ENCODE data around the gene WDR6.

The WDR6 gene

DNA sequence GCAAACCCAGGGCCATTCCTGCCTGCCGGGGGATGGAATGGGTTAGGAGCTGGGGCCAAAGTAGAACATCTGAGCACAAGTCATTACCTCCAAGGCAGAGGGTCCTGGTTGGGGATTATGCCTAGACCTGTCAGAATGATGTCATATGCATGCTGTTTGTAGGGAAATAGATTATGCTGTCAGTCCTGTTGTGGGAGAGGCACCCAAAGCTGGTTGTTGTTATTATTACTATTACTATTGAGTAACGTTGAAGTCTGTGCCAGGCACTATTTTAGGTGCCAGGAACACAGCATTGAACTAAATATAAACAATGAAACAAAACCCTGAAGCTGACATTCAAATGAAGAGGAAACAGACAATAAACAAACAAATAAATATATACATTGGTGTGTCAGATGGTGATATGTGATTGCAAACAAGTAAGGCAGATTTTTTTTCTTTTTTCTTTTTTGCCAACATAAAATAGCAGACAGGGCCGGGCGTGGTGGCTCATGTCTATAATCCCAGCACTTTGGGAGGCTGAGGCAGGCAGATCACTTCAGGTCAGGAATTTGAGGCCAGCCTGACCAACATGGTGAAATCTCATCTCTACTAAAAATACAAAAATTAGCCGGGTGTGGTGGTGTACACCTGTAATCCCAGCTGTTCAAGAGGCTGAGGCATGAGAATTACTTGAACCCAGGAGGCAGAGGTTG lies 15.2 kb upstream of the WDR6 start:
- ATAC-seq (ENCODE audit: insufficient read depth, low read depth) (no peak), DNase-seq (no peak)
- Histone ChIP-seq H3K4me3 (ENCODE audit: low read depth in 1 of 2, low read length in 2 of 2) (peak overlapping the region in 1 of 2 experiments; percentile 62; a peak in 2 of 4 replicates), H3K79me2 (ENCODE audit: insufficient read depth, low read length) (peaks cover 19% of the 10 kb centered on the region), H3K27ac (ENCODE audit: low read length) (no peak overlapping the region), H3K36me3 (ENCODE audit: insufficient read depth, low read length) (peaks cover 4% of the 10 kb centered on the region), H3K4me1 (ENCODE audit: insufficient read depth, low read length) (peaks cover 35% of the 10 kb centered on the region), H3K4me2 (ENCODE audit: insufficient read depth, low read length) (peak overlapping the region; percentile 86), H3K9me3 (ENCODE audit: insufficient read depth, low read length, severe bottlenecking) (no peaks in the 10 kb centered on the region), H3K9ac (ENCODE audit: low read depth, low read length) (peak overlapping the region; percentile 74), H2AFZ (ENCODE audit: low read depth, low read length) (no peak overlapping the region), H4K20me1 (ENCODE audit: insufficient read depth, low read length) (no peaks in the 10 kb centered on the region), H3K27me3 (ENCODE audit: insufficient read depth, low read length, poor library complexity) (no peaks in the 10 kb centered on the region)
- TF ChIP-seq, protein P1, sequence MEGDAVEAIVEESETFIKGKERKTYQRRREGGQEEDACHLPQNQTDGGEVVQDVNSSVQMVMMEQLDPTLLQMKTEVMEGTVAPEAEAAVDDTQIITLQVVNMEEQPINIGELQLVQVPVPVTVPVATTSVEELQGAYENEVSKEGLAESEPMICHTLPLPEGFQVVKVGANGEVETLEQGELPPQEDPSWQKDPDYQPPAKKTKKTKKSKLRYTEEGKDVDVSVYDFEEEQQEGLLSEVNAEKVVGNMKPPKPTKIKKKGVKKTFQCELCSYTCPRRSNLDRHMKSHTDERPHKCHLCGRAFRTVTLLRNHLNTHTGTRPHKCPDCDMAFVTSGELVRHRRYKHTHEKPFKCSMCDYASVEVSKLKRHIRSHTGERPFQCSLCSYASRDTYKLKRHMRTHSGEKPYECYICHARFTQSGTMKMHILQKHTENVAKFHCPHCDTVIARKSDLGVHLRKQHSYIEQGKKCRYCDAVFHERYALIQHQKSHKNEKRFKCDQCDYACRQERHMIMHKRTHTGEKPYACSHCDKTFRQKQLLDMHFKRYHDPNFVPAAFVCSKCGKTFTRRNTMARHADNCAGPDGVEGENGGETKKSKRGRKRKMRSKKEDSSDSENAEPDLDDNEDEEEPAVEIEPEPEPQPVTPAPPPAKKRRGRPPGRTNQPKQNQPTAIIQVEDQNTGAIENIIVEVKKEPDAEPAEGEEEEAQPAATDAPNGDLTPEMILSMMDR (IDR thresholded peaks at IDR 0.05; ENCODE audit: borderline replicate concordance, extremely low read depth, low read length, poor library complexity, severe bottlenecking), result no peak
- TF ChIP-seq EZH2 (IDR thresholded peaks at IDR 0.05; ENCODE audit: borderline replicate concordance, low read depth, low read length, severe bottlenecking), result no peak

DNA sequence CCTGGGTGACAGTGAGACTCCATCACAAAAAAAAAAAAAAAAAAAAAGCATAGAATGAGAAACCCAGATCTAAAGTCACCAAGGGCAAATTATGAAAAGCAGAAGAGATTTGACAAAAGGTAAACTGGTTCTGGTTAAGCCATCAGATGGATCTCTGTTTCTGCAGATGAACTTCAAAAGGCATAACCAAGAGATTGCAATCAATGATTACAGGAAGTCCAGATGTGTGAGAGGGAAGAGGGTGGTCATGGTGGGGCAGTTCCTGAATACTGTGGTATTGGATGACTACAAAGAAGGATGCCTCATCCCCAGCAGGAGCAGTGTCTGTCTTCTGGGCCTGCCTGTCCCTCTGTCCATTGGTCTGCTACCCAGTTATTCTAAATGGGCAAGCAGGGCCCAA lies 13.4 kb upstream of the WDR6 start:
- TF ChIP-seq EZH2 (IDR thresholded peaks at IDR 0.05; ENCODE audit: borderline replicate concordance, low read depth, low read length, severe bottlenecking), result no peak
- TF ChIP-seq, protein P1 (IDR thresholded peaks at IDR 0.05; ENCODE audit: borderline replicate concordance, extremely low read depth, low read length, poor library complexity, severe bottlenecking), result no peak
- Histone ChIP-seq H3K36me3 (ENCODE audit: insufficient read depth, low read length) (peaks cover 4% of the 10 kb centered on the region), H3K27me3 (ENCODE audit: insufficient read depth, low read length, poor library complexity) (no peaks in the 10 kb centered on the region), H3K4me2 (ENCODE audit: insufficient read depth, low read length) (no peak overlapping the region), H3K9me3 (ENCODE audit: insufficient read depth, low read length, severe bottlenecking) (no peaks in the 10 kb centered on the region), H3K79me2 (ENCODE audit: insufficient read depth, low read length) (peaks cover 19% of the 10 kb centered on the region), H3K4me3 (ENCODE audit: low read depth in 1 of 2, low read length in 2 of 2) (no peak overlapping the region), H4K20me1 (ENCODE audit: insufficient read depth, low read length) (no peaks in the 10 kb centered on the region), H2AFZ (ENCODE audit: low read depth, low read length) (no peak overlapping the region), H3K27ac (ENCODE audit: low read length) (no peak overlapping the region), H3K9ac (ENCODE audit: low read depth, low read length) (no peak overlapping the region), H3K4me1 (ENCODE audit: insufficient read depth, low read length) (peaks cover 29% of the 10 kb centered on the region)
- ATAC-seq (ENCODE audit: insufficient read depth, low read depth), result no peak
- DNase-seq, result no peak

DNA sequence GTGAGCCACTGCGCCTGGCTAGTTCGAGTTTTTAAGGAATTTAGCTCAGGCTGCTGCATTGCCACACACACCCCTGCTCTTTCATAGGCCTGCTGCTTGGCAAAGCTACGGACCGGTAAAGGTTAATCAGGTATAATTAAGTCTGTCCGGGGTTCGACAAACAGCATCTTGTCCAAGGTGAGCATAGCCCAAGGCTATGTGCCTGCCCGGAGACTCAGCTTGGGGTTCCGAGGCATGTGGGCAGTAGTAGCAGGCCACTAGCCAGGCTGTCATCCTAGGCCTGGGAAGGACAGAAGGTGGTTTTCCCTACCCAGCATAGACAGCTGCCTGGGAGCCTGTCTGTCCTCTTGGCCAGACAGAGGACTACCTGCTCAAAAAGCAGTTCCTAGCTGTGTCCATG lies 10.6 kb upstream of the WDR6 start:
- H3K9me3 ChIP-seq (ENCODE audit: insufficient read depth, low read length, severe bottlenecking), result no peaks in the 10 kb centered on the region
- ATAC-seq (ENCODE audit: insufficient read depth, low read depth) (no peak), DNase-seq (no peak)
- 0 out of 2 replicates have a peak, but pooled peaks cover 2% of the 10 kb centered on the region for H4K20me1 ChIP-seq (ENCODE audit: insufficient read depth, low read length)
- H3K79me2 ChIP-seq (ENCODE audit: insufficient read depth, low read length), result peaks cover 3% of the 10 kb centered on the region; the same call in 1 of the 2 replicates
- H3K27me3 ChIP-seq (ENCODE audit: insufficient read depth, low read length, poor library complexity), result no peaks in the 10 kb centered on the region
- H3K4me3 ChIP-seq (ENCODE audit: low read depth in 1 of 2, low read length in 2 of 2), result no peak overlapping the region
- peaks cover 6% of the 10 kb centered on the region for H3K4me1 ChIP-seq (ENCODE audit: insufficient read depth, low read length)
- no peak overlapping the region for H3K27ac ChIP-seq (ENCODE audit: low read length)
- no peak overlapping the region for H3K9ac ChIP-seq (ENCODE audit: low read depth, low read length)
- H3K4me2 ChIP-seq (ENCODE audit: insufficient read depth, low read length), result no peak overlapping the region
- H2AFZ ChIP-seq (ENCODE audit: low read depth, low read length), result no peak overlapping the region
- no peak for TF ChIP-seq EZH2 (IDR thresholded peaks at IDR 0.05; ENCODE audit: borderline replicate concordance, low read depth, low read length, severe bottlenecking)
- TF ChIP-seq, protein P1 (IDR thresholded peaks at IDR 0.05; ENCODE audit: borderline replicate concordance, extremely low read depth, low read length, poor library complexity, severe bottlenecking), result no peak
- peaks cover 4% of the 10 kb centered on the region for H3K36me3 ChIP-seq (ENCODE audit: insufficient read depth, low read length)
